Glutamatergic neuron (in vitro differentiated cells): Measurements from ENCODE around the gene CTSD. TPM values are rescaled to one million over a fixed set of nuclear protein-coding genes. Genes with fewer than 3 reads are reported as not detected.

Source experiments
- DNase-seq: peaks from one replicate; pipeline ENCODE4 v3.0.0; 2022
- H3K27ac Mint-ChIP-seq: one replicate; pipeline ENCODE4 v1.8.0; 2020; ENCODE audit warnings: mild to moderate bottlenecking, mixed read lengths, inconsistent platforms; ENCODE audit not compliant: unreplicated experiment
- H3K27me3 Mint-ChIP-seq: one replicate; pipeline ENCODE4 v1.8.0; 2020; ENCODE audit warnings: mild to moderate bottlenecking, moderate library complexity, mixed read lengths, inconsistent platforms; ENCODE audit not compliant: unreplicated experiment
- H3K36me3 Mint-ChIP-seq: one replicate; pipeline ENCODE4 v1.8.0; 2020; ENCODE audit warnings: mild to moderate bottlenecking, mixed read lengths, inconsistent platforms; ENCODE audit not compliant: unreplicated experiment
- H3K4me1 Mint-ChIP-seq: one replicate; pipeline ENCODE4 v1.8.0; 2020; ENCODE audit warnings: mild to moderate bottlenecking, low read depth, mixed read lengths, inconsistent platforms; ENCODE audit not compliant: unreplicated experiment
- H3K4me3 Mint-ChIP-seq: one replicate; pipeline ENCODE4 v1.8.0; 2020; ENCODE audit warnings: mild to moderate bottlenecking, mixed read lengths, inconsistent platforms; ENCODE audit not compliant: unreplicated experiment
- H3K9me3 Mint-ChIP-seq: one replicate; pipeline ENCODE4 v1.8.0; 2020; ENCODE audit warnings: mild to moderate bottlenecking, moderate library complexity, mixed read lengths, inconsistent platforms; ENCODE audit not compliant: unreplicated experiment
- total RNA-seq: library from RNA; stranded (reverse); fragmentation: NEBNext Ultra II Directional; extraction: Animal tissue kit (Norgen Biotek cat#: 25700); gene quantifications from one replicate; pipeline ENCODE4 v1.2.1, GENCODE V29; 2021; ENCODE audit not compliant: unreplicated experiment
- TF ChIP-seq, protein P1 (sequence below): fragments of 200-600 bp; sonication (generic); IDR thresholded peaks from one replicate; pipeline ENCODE4 v1.5.0; 2021; ENCODE audit not compliant: partially characterized antibody, unreplicated experiment

The CTSD gene
- total RNA-seq, 1 donor from 2014 or later: 159 TPM

DNA sequence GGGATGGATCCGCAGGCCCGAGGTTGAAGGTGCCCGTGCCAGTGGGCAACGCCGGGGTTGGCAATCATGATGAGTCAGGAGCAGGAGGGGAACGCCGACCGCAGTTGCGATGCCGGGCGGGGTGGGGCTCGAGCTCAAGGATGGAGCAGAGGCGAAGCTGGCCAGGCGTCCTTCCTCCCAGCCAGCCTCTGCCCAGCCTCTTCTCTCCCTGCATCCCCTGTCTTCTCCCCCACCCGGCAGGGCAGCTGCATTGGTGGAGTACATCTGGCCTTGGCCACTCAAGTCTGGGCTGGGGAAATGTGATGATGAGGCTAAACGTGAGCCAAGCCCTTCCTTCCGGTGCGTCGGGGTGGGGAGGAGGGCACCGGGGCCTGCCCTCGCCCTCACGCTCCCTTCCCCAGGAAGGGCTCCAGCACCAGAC lies 17.2 kb downstream of the CTSD start:
- peak; percentile 21 for DNase-seq
- Mint-ChIP-seq H3K36me3 (peaks cover 5% of the 10 kb centered on the region), H3K27ac (no peak overlapping the region), H3K4me3 (peak overlapping the region; percentile 74), H3K27me3 (peaks cover 14% of the 10 kb centered on the region), H3K4me1 (peaks cover 21% of the 10 kb centered on the region), H3K9me3 (peaks cover 14% of the 10 kb centered on the region)
- TF ChIP-seq, protein P1, sequence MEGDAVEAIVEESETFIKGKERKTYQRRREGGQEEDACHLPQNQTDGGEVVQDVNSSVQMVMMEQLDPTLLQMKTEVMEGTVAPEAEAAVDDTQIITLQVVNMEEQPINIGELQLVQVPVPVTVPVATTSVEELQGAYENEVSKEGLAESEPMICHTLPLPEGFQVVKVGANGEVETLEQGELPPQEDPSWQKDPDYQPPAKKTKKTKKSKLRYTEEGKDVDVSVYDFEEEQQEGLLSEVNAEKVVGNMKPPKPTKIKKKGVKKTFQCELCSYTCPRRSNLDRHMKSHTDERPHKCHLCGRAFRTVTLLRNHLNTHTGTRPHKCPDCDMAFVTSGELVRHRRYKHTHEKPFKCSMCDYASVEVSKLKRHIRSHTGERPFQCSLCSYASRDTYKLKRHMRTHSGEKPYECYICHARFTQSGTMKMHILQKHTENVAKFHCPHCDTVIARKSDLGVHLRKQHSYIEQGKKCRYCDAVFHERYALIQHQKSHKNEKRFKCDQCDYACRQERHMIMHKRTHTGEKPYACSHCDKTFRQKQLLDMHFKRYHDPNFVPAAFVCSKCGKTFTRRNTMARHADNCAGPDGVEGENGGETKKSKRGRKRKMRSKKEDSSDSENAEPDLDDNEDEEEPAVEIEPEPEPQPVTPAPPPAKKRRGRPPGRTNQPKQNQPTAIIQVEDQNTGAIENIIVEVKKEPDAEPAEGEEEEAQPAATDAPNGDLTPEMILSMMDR: no peak

DNA sequence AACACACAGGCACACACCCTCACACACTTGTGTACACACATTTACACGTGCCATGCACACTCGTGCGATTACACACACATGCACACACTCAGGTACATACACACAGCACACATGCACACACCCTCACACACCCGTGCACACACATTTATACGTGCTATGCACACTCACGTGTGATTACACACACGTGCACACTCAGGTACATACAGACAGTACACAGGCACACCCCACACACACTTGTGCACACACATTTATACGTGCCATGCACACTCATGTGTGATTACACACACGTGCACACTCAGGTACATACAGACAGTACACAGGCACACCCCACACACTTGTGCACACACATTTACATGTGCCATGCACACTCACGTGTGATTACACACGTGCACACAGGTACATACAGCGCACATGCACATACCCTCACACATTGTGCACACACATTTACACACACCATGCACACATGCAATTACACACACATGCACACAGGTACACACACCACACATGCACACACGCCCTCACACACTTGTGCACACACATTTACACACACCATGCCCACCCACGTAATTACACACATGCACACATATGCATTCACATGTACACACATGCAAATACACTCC lies 17.9 kb downstream of the CTSD start:
- Mint-ChIP-seq H3K27me3 (peaks cover 14% of the 10 kb centered on the region), H3K27ac (no peak overlapping the region), H3K4me1 (peaks cover 21% of the 10 kb centered on the region), H3K9me3 (peaks cover 14% of the 10 kb centered on the region), H3K36me3 (peaks cover 5% of the 10 kb centered on the region), H3K4me3 (peak overlapping the region; percentile 74)
- TF ChIP-seq, protein P1: no peak
- no peak for DNase-seq

DNA sequence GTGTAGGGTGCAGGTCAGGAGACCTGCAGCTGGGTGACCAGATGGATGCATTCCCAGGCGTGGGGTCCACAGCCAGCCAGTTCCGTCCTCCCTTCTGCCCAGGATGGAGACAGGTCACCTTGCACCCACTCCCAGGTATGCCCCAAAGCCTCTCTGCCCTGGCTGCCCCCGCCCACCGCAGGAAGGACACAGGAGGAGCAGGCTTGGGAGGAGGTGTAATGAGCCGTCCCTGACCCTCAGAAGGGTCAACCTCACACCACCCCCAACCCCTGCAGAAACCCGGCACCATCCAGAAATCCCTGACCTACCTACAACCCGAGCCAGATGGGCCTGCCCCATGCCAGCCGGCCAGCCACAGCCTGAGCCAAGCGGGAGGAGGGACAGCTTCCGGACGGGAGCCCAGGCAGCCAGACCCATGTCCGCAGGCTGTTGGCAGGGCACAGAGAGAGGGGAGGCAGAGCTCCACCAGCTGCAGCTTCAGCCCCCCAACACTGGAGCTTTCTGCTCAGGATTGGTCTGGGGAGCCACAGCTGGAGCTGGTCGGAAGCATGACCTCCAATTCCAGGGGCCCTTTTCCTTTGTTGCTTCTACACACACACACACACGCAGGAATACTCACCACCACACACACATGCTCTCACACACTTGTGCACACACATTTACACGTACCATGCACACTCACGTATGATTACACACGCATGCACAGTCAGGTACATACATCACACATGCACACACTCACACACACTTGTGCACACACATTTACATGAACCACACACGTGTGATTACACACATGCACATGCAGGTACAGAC lies 18.6 kb downstream of the CTSD start:
- TF ChIP-seq, protein P1: no peak
- H3K27me3 Mint-ChIP-seq: peaks cover 14% of the 10 kb centered on the region
- peaks cover 14% of the 10 kb centered on the region for H3K9me3 Mint-ChIP-seq

DNA sequence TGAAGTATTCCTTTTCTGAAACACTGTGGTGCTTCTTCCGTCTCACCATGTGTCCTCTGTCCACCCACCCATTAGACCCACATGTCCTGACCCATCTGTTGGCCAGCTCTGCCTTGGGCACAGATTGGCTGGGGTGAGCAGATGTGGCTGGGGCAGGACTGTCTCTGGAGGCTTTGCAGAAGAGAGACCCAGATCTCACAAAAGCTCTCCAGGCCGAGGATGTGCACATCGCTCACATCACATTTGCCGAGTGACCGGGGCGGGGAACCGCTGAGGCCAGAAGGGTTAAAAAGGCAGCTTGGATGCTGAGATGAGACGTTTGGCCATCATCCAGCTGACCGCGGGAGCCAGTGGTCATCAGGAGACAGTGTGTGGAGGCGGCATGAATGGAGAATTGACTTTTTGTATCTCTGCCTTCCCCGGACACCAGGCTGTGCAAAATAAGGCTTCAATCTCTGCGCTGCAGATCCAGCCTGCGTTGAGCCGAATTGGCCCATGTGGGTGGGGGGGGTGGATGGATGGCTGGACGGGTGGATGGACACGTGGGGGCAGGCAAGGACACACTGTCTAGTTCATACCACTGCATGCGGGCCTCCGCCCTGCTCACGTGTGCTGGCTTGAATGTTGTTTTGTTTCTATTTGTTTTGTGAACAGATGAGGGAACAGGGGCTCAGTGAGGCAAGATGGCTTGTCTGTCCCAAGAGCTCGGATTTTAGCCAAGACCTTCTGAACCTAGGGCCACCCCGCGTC lies 19.4 kb downstream of the CTSD start:
- H3K36me3 Mint-ChIP-seq: peaks cover 14% of the 10 kb centered on the region
- TF ChIP-seq, protein P1: no peak
- H3K4me3 Mint-ChIP-seq: no peak overlapping the region
- H3K27ac Mint-ChIP-seq: no peak overlapping the region
- peaks cover 11% of the 10 kb centered on the region for H3K27me3 Mint-ChIP-seq
- peaks cover 14% of the 10 kb centered on the region for H3K9me3 Mint-ChIP-seq
- H3K4me1 Mint-ChIP-seq: peaks cover 18% of the 10 kb centered on the region
- DNase-seq: peak; percentile 50

More for the DNA sequence above, 18.6 kb downstream of the CTSD start:
- Mint-ChIP-seq H3K27ac (no peak overlapping the region), H3K4me1 (peaks cover 18% of the 10 kb centered on the region), H3K36me3 (peaks cover 9% of the 10 kb centered on the region), H3K4me3 (peak overlapping the region; percentile 71)
- peak; percentile 26 for DNase-seq
